ENCODE results near the gene WNK2.

Gene WNK2

DNA sequence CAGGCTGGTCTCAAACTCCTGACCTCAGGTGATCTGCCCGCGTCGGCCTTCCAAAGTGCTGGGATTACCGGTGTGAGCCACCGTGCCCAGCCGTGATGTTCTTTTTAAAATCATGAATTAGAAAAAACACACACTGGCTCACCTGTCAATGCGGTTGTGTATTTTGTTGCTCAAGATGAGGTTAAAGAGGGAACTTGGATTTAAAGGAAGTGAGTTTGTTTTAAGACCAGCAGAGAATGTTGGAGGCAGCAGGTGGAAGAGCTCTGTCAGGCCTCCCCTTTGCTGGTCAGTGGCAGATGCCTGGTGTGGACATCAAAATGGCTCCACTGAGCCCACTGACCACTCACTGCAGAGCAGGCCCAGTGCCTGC lies 38.9 kb downstream of the WNK2 start:
- DNase-seq: no peak

GRCh38 chr9:93223260-93224180 lies 39.6 kb downstream of the WNK2 start:
- no peak for DNase-seq

DNA sequence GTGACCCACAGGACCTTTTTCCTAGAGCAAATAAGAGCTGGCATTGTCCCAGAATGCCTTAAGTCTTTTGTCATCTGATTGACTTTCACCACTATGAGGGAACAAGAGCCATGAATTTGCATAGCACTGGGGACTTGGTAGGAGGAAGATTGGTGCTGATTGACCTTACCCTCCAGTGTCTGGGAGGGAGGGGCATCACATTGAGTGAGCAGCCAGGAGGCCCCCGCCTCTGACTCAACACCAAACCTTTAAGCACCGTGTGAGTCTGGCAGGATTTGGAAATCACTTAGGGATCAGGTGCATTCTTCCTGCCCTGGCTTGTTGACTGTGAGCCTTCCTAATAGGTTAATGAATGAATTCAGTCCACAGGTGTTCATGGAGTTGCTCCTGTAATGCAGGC lies 40.7 kb downstream of the WNK2 start:
- no peak for DNase-seq

DNA sequence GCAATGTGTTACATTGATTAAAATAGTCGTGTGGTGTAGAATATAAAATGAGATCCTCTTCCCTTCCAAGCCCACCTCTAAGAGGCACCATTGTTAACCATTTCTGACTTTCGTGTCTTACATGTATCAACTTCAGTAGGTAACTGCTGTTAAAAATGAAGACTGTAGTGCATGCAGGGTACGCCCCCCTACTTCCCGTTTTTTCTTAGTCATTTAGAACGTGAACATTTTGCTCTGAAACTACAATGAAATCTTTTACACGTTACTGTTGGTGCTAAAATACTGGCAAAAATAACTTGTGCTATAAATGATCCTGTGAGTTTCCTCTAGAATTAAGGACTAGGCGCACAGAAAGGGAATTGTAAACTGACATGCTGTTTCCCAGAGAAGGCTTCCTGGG lies 41.5 kb downstream of the WNK2 start:
- no peak for DNase-seq

GRCh38 chr9:93225892-93226291 lies 42.0 kb downstream of the WNK2 start:
- no peak for DNase-seq

- no peak for DNase-seq
Observed at GRCh38 chr9:93226819-93227218, 42.9 kb downstream of the WNK2 start.

DNA sequence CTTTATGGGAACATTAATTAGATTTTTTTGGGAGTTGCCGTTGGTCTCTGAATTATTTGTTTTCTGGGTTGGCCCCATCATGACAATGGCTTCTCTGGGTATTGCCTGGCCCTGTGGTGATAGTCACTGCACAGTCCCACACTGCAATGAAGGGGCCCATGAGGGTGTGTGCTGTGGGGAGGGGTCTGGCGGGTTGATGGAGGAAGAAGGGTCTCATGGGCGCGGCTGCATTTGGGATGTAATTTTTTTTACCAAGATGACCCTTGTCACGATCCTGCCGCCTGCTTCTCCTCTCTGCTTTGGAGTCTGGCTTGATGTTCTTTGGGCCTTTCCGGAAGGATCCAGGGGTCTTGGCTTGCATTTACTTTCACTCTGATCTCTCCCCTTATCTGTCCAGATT lies 44.1 kb downstream of the WNK2 start:
- DNase-seq: no peak

- no peak for DNase-seq
Observed at GRCh38 chr9:93228453-93228852, 44.5 kb downstream of the WNK2 start.

- DNase-seq: no peak
Observed at GRCh38 chr9:93229636-93230035, 45.7 kb downstream of the WNK2 start.

DNA sequence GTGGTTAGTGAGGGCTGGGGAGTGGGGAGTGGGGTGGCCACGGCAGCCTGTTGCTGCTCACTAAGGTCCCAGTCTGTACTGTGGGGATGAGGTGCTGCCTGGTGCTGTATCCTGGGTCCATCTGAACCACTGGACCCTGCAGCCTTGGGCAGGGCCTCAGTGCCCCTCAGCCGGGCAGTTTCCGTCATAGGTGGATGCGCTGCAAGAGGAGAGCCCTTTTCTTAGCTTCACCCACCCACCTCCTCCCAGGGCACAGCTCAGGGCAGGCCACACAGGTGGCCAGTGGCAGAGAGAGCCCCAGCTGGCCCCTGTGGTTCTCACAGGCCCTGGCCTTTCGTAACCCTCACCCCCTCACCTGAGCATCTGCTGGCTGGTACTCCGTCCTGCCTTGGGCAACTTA lies 46.2 kb downstream of the WNK2 start:
- no peak for DNase-seq

GRCh38 chr9:93230601-93231000 lies 46.7 kb downstream of the WNK2 start:
- DNase-seq: no peak

GRCh38 chr9:93231121-93231694 lies 47.3 kb downstream of the WNK2 start:
- DNase-seq: peak; percentile 20

DNA sequence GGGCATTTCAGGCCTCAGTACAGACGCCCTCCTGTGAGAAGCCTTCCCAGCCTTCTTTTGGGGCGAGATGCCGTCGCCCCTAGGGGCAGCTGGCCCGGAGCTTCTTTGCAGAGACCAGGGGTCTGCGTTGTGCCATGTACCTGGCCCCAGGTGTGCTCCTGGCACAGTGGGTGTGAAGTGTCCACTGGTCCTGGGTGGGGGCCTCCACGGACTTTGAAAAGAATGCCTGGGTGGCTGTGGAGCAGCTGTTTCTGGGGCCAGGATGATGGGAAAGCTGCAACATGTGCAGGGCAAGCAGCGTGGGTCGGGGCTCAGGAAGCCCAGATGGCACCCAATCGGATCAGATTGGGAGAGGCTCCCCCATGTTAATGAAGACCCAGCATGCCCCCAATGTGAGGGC lies 47.8 kb downstream of the WNK2 start:
- DNase-seq: no peak

- no peak for DNase-seq
Observed at GRCh38 chr9:93232388-93232960, 48.5 kb downstream of the WNK2 start.

GRCh38 chr9:93233033-93233432 lies 49.1 kb downstream of the WNK2 start:
- DNase-seq: no peak

GRCh38 chr9:93234600-93234999 lies 50.7 kb downstream of the WNK2 start:
- no peak for DNase-seq

DNA sequence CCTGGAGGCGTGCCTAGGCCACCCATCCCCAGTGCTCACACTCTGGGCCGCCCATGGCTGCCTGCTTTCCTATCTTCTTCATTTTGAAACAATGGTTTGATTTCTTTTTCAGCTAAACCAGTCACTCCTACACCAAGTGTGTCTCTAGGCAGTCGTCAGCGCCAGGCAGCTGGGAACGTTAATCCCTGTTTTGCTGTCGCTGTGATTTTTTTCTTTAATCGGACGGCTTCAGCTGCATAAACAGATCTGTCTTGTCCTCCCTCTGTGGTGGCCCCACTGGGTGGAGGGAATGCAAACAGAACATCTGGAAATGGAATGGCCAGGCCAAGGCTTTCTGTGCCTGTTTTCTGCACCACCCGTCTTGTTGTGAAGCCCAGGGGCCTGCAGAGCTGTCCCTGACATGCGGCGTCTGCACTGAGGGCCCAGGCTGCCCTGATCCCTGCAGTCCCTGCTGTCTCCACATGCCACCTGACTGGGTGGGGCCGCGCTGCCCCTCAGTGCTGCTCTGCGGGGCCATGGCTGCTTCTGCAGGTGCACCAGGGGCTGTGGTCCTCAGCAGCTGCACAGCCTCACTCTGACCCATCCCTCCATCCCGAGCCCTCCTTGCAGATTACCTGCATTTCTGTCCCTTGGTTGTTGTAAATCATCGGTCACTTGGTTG lies 51.5 kb downstream of the WNK2 start:
- DNase-seq: no peak

- peak; percentile 30 for DNase-seq
Observed at GRCh38 chr9:93236541-93237206, 52.7 kb downstream of the WNK2 start.

- DNase-seq: peak; percentile 22
Observed at GRCh38 chr9:93237540-93237939, 53.6 kb downstream of the WNK2 start.

DNA sequence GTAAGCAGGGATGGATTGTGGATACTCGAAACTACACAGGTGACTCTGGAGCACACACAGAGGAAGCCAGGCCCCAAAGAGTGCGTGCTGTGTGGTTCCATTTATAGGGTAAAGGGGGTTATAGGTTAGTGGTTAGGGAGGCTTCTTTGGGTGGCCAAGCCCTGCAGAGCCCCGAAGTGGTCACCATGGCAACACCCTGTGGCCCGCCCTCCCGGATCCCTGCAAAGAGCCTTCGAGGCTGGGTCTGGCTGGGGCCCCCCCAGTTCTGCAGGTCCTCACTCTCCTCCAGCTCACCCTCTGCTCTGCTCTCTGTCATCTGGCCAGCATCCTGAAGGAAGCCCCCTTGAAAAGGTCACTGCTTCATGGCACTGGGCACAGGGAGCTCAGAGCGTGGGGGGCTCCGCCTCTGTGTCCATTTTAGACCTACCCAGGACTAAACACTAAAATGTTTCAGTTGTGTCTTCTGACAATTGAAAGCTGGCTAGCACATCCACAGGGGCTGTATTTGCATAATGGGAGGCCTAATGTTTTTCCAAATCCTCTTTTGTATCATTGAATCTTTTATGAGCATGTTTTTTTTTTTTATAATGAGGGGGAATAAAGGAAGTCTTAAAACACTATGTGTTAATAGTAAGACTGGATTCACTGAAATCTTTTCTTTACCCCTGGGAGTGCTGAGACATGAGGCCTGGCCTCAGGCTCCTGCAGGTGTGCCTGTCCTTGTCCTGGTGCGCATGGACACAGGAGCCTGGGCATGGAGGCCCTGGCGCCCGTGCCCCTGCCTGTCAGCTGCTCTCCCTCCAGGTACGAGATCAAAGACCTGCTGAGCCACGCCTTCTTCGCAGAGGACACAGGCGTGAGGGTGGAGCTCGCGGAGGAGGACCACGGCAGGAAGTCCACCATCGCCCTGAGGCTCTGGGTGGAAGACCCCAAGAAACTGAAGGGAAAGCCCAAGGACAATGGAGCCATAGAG lies 55.3 kb downstream of the WNK2 start:
- no peak for DNase-seq

DNA sequence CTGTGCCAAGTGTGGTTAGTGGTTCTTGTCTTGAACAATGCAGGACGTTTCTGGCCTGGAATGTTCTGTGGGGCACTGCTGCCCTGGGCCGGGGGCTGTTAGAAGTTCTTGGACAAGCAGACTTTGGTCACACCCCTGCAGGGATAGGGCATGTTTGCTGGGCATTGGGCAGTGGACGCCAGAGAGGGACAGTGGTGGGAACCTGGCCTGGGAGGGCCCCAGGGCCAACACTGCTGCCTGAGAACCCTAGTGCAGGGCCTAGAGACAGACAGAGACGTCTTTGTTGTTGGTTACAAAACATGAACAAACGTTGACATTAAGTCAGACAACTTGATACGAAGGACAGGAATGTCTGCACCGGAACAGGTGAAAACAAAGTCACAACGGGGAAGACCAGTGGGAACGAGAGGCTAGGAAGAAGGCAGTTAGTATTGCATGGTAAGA lies 57.0 kb downstream of the WNK2 start:
- DNase-seq: no peak

DNA sequence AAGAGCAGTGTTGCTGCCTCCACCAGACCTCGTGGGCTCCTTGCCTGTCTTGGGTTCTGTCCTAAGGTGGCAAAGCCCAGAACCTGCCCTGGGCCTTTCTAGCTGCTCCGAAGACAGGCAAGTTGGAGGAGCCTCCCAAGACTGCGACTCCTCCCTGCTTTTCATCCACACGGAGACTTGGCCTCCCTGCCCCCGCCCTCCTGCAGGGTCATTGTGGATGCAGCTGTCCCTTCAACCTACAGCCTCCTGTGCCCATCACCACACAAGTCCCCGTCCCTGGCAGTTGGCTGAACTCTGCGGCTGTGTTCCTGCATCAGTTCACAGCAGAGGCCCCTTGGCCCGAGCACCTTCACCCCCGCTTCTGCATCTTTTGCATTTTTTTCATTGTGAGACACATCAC lies 59.2 kb downstream of the WNK2 start:
- no peak for DNase-seq
